WERI-Rb-1 (cell line): Measurements from ENCODE around the gene ANKLE1.

Experiments used
- DNase-seq: peaks from one replicate; pipeline ENCODE4 v3.0.0-alpha.2; 2020
- H3K27ac ChIP-seq: fragments of 250-450 bp; sonication (Bioruptor Pico); 2 replicates; pipeline ENCODE4 v1.5.1; 2020; ENCODE audit warnings: mild to moderate bottlenecking, moderate library complexity
- H3K27me3 ChIP-seq: fragments of 250-450 bp; sonication (Bioruptor Pico); 2 replicates; pipeline ENCODE4 v1.5.1; 2021; ENCODE audit warnings: mild to moderate bottlenecking, low read depth, moderate library complexity; ENCODE audit not compliant: insufficient read depth, severe bottlenecking
- H3K36me3 ChIP-seq: fragments of 250-450 bp; sonication (Bioruptor Pico); 2 replicates; pipeline ENCODE4 v1.5.1; 2020; ENCODE audit warnings: mild to moderate bottlenecking, moderate library complexity
- H3K4me3 ChIP-seq: 2 replicates; pipeline ENCODE4 v1.5.1; 2011; ENCODE audit warnings: low read depth, mild to moderate bottlenecking, control low read depth, low read length
- H3K9me3 ChIP-seq: fragments of 250-450 bp; sonication (Bioruptor Pico); 2 replicates; pipeline ENCODE4 v1.5.1; 2021; ENCODE audit warnings: mild to moderate bottlenecking, moderate library complexity; ENCODE audit not compliant: severe bottlenecking
- CTCF ChIP-seq: IDR thresholded peaks from 2 replicates; pipeline ENCODE4 v1.5.1; 2011; ENCODE audit warnings: low read depth, mild to moderate bottlenecking, control low read depth, inconsistent platforms, low read length

Gene ANKLE1

GRCh38 chr19:17302391-17303166, 20.9 kb downstream of the ANKLE1 start:
- H3K27me3 ChIP-seq, result no peaks in the 10 kb centered on the region
- TF ChIP-seq CTCF, result no peak
- H3K9me3 ChIP-seq, result peaks cover 6% of the 10 kb centered on the region
- peak overlapping the region; percentile 84 for H3K27ac ChIP-seq
- H3K4me3 ChIP-seq, result peak overlapping the region; percentile 67
- peaks cover 21% of the 10 kb centered on the region for H3K36me3 ChIP-seq
- no peak for DNase-seq

- H3K27ac ChIP-seq, result peak within 1 kb of the TSS; percentile 84
- peak; percentile 97 for DNase-seq
- H3K4me3 ChIP-seq, result peak within 1 kb of the TSS; percentile 67
- peak; percentile 58 for TF ChIP-seq CTCF
- H3K36me3 ChIP-seq, result peaks cover 17% of the 10 kb centered on the region
- no peaks in the 10 kb centered on the region for H3K27me3 ChIP-seq
- H3K9me3 ChIP-seq, result peaks cover 1% of the 10 kb centered on the region
Measured at GRCh38 chr19:17303167-17303939, 21.7 kb downstream of the ANKLE1 start, which contains the start of gene ABHD8. TSS of gene ABHD8 (minus strand) at chr19:17303425. CDS start at chr19:17301616, 1,809 bp downstream.

- no peak for TF ChIP-seq CTCF
- Histone ChIP-seq H3K27ac (peak overlapping the region; percentile 66), H3K4me3 (peak overlapping the region; percentile 28; the same call in 1 of the 2 replicates)
Measured at GRCh38 chr19:17303940-17304267, 22.2 kb downstream of the ANKLE1 start.

GRCh38 chr19:17304386-17305215, 22.9 kb downstream of the ANKLE1 start:
- peaks cover 11% of the 10 kb centered on the region for H3K36me3 ChIP-seq
- DNase-seq, result no peak
- H3K27me3 ChIP-seq, result no peaks in the 10 kb centered on the region
- TF ChIP-seq CTCF, result no peak
- peak overlapping the region; percentile 42; the same call in 1 of the 2 replicates for H3K27ac ChIP-seq
- no peaks in the 10 kb centered on the region for H3K9me3 ChIP-seq
- H3K4me3 ChIP-seq, result no peak overlapping the region

More at GRCh38 chr19:17303940-17304267, 22.2 kb downstream of the ANKLE1 start:
- DNase-seq, result no peak
- H3K36me3 ChIP-seq, result peaks cover 13% of the 10 kb centered on the region
- no peaks in the 10 kb centered on the region for H3K27me3 ChIP-seq
- H3K9me3 ChIP-seq, result no peaks in the 10 kb centered on the region

GRCh38 chr19:17305216-17305516, 23.5 kb downstream of the ANKLE1 start:
- no peak overlapping the region for H3K4me3 ChIP-seq
- peak overlapping the region; percentile 42; the same call in 1 of the 2 replicates for H3K27ac ChIP-seq
- no peak for DNase-seq
- H3K27me3 ChIP-seq, result no peaks in the 10 kb centered on the region
- no peak for TF ChIP-seq CTCF
- peaks cover 9% of the 10 kb centered on the region for H3K36me3 ChIP-seq
- no peaks in the 10 kb centered on the region for H3K9me3 ChIP-seq
